SU-DHL-6 (cell line): ENCODE measurements around the gene MRPL36.

Experiments used
- CTCF ChIP-seq: fragments of 200-600 bp; sonication (generic); IDR thresholded peaks from one replicate; pipeline ENCODE4 v1.5.1; 2017; ENCODE audit warnings: antibody characterized with exemption, mild to moderate bottlenecking, low read length, moderate library complexity; ENCODE audit not compliant: insufficient read depth, poor library complexity, severe bottlenecking
- EZH2phosphoT487 ChIP-seq: fragments of 200-600 bp; sonication (generic), shearing (Covaris generic); conservative IDR thresholded peaks from 2 replicates; pipeline ENCODE4 v1.6.1; 2018; ENCODE audit warnings: mild to moderate bottlenecking, antibody characterized with exemption, low read length, moderate library complexity, mixed read lengths

GRCh38 chr5:1765880-1766235 is 33.8 kb downstream of the MRPL36 start:
- TF ChIP-seq CTCF (no peak), EZH2phosphoT487 (no peak)
